K562 (cell line): ENCODE data around the gene PTPRB. TPM values are rescaled to one million over a fixed set of nuclear protein-coding genes. Genes with fewer than 3 reads are reported as not detected.
A peak's percentile ranks its signal among the peaks of the same experiment; 100 is the strongest.

ENCODE experiments used
- BRD9 ChIP-seq: fragments of 450-650 bp; IDR thresholded peaks from 2 replicates; pipeline ENCODE4 v1.6.1; 2018; ENCODE audit warnings: low read depth; ENCODE audit not compliant: partially characterized antibody
- CLOCK ChIP-seq: fragments of 250-450 bp; sonication (Bioruptor Pico); IDR thresholded peaks from 2 replicates; pipeline ENCODE4 v1.4.0; 2020; ENCODE audit warnings: mild to moderate bottlenecking, moderate library complexity, borderline replicate concordance
- HLTF ChIP-seq: fragments of 450-650 bp; IDR thresholded peaks from 2 replicates; pipeline ENCODE4 v1.6.1; 2016
- JUND ChIP-seq, 2 experiments: IDR thresholded peaks; 2 replicates in 1 of 2; 3 replicates in 1 of 2; pipeline ENCODE4 v1.6.1; 2011; ENCODE audit warnings: borderline replicate concordance in 2 of 2, low read depth in 2 of 2, low read length in 2 of 2, improper control_type of control experiment in 1 of 2, missing biosample characterization in 1 of 2, missing genetic modification characterization in 1 of 2, missing genetic modification reagents in 1 of 2
- KDM2B ChIP-seq: fragments of 250-450 bp; sonication (Bioruptor Pico); IDR thresholded peaks from 2 replicates; pipeline ENCODE4 v1.8.0; 2021; ENCODE audit warnings: mild to moderate bottlenecking, moderate library complexity
- NCOA6 ChIP-seq: fragments of 450-650 bp; IDR thresholded peaks from 2 replicates; pipeline ENCODE4 v1.6.1; 2017; ENCODE audit warnings: mild to moderate bottlenecking
- NKRF ChIP-seq: fragments of 450-650 bp; IDR thresholded peaks from 2 replicates; pipeline ENCODE4 v1.6.1; 2016; ENCODE audit warnings: borderline replicate concordance
- PHB2 ChIP-seq: fragments of 450-650 bp; IDR thresholded peaks from 2 replicates; pipeline ENCODE4 v1.6.1; 2017; ENCODE audit warnings: low read depth
- RBM17 ChIP-seq: fragments of 200-400 bp; formaldehyde crosslinking; IDR thresholded peaks from 2 replicates; pipeline ENCODE4 v1.6.1; 2017; ENCODE audit warnings: low read depth, mild to moderate bottlenecking, low read length, borderline replicate concordance
- SMAD1 ChIP-seq: fragments of 150-350 bp; IDR thresholded peaks from 2 replicates; pipeline ENCODE4 v1.6.1; 2014; ENCODE audit warnings: low read length, low read depth; ENCODE audit not compliant: partially characterized antibody
- STAT6 ChIP-seq: sonication (generic); formaldehyde crosslinking; IDR thresholded peaks from 2 replicates; pipeline ENCODE4 v1.8.1; 2023; ENCODE audit warnings: mild to moderate bottlenecking, missing genetic modification reagents
- TBP ChIP-seq: optimal IDR thresholded peaks from 2 replicates; pipeline ENCODE3; 2011; ENCODE audit warnings: low read depth, low read length, improper control_type of control experiment
- TCFL5 ChIP-seq: fragments of 250-450 bp; sonication (Bioruptor Pico); conservative IDR thresholded peaks from 2 replicates; pipeline ENCODE4 v1.6.1; 2021; ENCODE audit warnings: mild to moderate bottlenecking, moderate library complexity, matching md5 sums
- THRAP3 ChIP-seq: fragments of 450-650 bp; IDR thresholded peaks from 2 replicates; pipeline ENCODE4 v1.6.1; 2016; ENCODE audit warnings: mild to moderate bottlenecking, inconsistent platforms, borderline replicate concordance
- ZFP30 ChIP-seq: fragments of 250-450 bp; sonication (Bioruptor Pico); IDR thresholded peaks from 2 replicates; pipeline ENCODE4 v1.8.0; 2022; ENCODE audit warnings: moderate library complexity, mild to moderate bottlenecking, inconsistent platforms, borderline replicate concordance
- ZNF24 ChIP-seq: fragments of 450-650 bp; IDR thresholded peaks from 2 replicates; pipeline ENCODE4 v1.6.1; 2016
- ZNF518B ChIP-seq: fragments of 250-450 bp; sonication (Bioruptor Pico); IDR thresholded peaks from 2 replicates; pipeline ENCODE4 v1.5.0; 2021; ENCODE audit warnings: mild to moderate bottlenecking, moderate library complexity
- polyA plus RNA-seq, 8 experiments: library from polyadenylated mRNA; depleted of rRNA in 4 of 8; stranded (reverse) in 5 of 8; unstranded in 3 of 8; fragments of >200 nt; fragmentation: Nextera tagmentation in 2 of 8; fragmentation: Illumina TruSeq in 1 of 8; extraction: Ambion mirVana in 2 of 8; extraction: Trizol in 1 of 8; gene quantifications; 2 replicates each; pipeline versions ENCODE4 v1.2.1 to v1.2.3, GENCODE V29; 2011 to 2014; ENCODE audit warnings: inconsistent platforms in 1 of 8, missing spikeins in 1 of 8
- total RNA-seq, 7 experiments: library from RNA; depleted of rRNA in 6 of 7; stranded (reverse); fragments of >200 nt in 6 of 7; fragmentation: Illumina TruSeq in 2 of 7; extraction: Trizol in 2 of 7; gene quantifications; 2 replicates each; pipeline versions ENCODE4 v1.2.1 to v1.2.3, GENCODE V29; 2011 to 2021; ENCODE audit warnings: low replicate concordance in 1 of 7

PTPRB gene
- total and polyA plus RNA-seq, 9 of the 15 experiments (the other 6 are each of a cell fraction or from before 2014, with no cell fraction given): 0.46 to 5.9 (median 3.1) TPM

- TF ChIP-seq ZNF518B (CRISPR knock-in tag) (no peak), THRAP3 (no peak), JUND (IDR thresholded peaks at IDR 0.05; ENCODE audit: borderline replicate concordance, low read depth, low read length) (no peak), JUND (tag; IDR thresholded peaks at IDR 0.05; ENCODE audit: borderline replicate concordance, low read depth, low read length) (no peak), TCFL5 (CRISPR knock-in tag) (no peak), KDM2B (CRISPR knock-in tag) (no peak), HLTF (no peak), ZFP30 (CRISPR knock-in tag) (no peak), BRD9 (peak; percentile 59), SMAD1 (no peak), TBP (peak; percentile 44), RBM17 (no peak), STAT6 (no peak), PHB2 (no peak), ZNF24 (peak; percentile 62; the same call in 1 of the 2 replicates), CLOCK (CRISPR knock-in tag) (no peak), NCOA6 (no peak), NKRF (no peak)
These were observed 27.2 kb upstream of the PTPRB start (continued) for GRCh38 chr12:70664465-70664881.
